ENCODE results near the gene GNAT1. TPM values are rescaled to one million over a fixed set of nuclear protein-coding genes. Genes with fewer than 3 reads are reported as not detected.

The GNAT1 gene
- total RNA-seq, 1 donor from 2014 or later, result not detected

DNA sequence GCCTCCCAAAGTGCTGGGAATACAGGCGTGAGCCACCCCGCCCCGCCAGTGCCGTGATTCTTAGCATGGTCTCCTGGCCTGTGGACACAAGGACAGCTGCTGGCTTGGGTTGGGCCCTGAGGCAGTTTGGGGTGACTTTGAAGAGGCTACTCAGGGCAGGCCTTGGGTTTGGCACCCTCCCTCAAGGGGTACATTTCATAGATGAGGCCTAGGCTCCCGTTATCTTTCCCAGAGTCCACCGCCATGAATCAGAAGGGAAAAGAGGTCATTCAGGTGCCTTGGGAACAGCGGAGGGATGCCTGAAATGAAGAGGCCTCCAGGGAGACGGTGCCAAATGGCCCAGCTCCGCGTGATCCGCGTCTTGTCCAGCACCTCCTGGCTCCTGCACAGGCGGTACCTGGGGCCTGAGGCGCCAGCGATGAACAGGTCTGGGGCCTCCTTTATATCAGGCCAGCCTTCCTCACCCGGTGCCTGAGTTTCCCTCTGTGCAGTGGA lies 53.9 kb downstream of the GNAT1 start:
- DNase-seq (ENCODE audit: missing footprints) (no peak), ATAC-seq (no peak)
- intact Hi-C loops (cut with DNase I), result no loop called here

DNA sequence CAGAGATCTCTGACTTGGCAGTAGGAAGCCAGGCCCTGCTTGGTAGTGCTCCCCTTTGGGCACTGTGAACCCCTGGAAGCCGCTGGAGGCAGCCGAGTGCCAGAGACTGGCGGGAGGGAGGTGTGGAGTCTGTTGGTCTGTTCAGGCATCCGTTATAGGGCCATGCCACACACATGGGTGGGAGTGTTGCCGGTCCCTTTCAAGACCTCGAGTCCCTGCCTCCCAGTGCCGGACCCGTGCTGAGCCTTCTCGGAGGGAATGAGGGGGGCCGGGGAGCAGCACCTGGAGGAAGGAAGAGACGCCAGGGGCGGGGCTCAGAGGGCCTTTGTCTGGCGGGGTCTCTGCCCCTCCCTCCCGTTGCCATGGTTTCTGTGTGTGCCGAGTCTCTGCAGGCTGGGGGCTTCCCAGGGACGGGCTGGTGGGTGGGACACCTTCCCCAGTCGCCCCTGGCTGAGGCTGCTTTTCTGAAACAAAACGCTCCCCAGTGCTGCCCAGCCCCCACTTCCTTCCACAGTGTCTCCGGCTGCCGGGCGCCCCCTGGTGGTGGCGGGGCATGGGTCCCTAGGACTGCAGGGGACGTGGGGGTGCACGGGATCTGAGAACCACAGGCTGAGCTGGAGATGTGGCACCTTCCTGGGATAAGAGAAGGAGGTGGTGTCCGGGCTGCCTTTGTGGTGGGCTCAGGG lies 54.6 kb downstream of the GNAT1 start:
- intact Hi-C loops (cut with DNase I), result loop anchor here (1.0 kb wide), 1 partner anchor 19 kb away; no protein-coding TSS in a partner anchor
- DNase-seq (ENCODE audit: missing footprints) (peak; percentile 96), ATAC-seq (peak; percentile 79)

DNA sequence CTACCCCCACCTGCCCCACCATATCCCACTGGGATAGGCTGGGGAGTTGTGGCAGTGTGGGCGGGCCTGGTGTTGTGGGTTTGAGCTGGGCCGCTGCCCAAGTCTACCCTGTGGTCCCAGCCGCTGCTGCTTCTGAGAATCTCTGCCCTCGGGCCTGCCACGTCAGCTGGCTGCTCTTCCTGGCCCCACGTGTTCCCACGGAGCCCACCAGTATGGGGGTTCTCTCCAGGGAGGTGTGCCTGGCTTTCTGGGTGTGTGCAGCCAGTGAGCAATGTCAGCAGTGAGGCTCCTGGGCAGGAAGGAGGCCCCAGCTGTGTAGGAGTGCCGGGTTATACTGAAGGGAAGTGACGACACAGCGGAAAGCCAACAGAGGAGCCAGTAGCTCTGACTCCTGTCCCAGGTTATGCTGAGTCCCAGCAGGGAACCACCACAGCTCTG lies 55.1 kb downstream of the GNAT1 start:
- DNase-seq (ENCODE audit: missing footprints), result no peak
- intact Hi-C loops (cut with DNase I), result loop anchor here (1.0 kb wide), 1 partner anchor 19 kb away; no protein-coding TSS in a partner anchor
- ATAC-seq, result peak; percentile 22

Small RNAs within 50 kb of the gene (microRNA-seq; reads per million reads assigned to microRNA genes)
- gene MIR566 (not detected), gene MIR5787 (not detected)

Other genes starting within 250 kb of the GNAT1 start
- gene RBM5, start 102.7 kb upstream of the GNAT1 start, total RNA-seq, result 66.5 TPM
- gene SEMA3F, start 36.3 kb upstream of the GNAT1 start, total RNA-seq, result 12.3 TPM
- gene SLC38A3, start 13.7 kb downstream of the GNAT1 start, total RNA-seq, result 10.3 TPM
- 153 TPM for gene GNAI2, start 44.6 kb downstream of the GNAT1 start, total RNA-seq
- 19.8 TPM for gene SEMA3B, start 77.5 kb downstream of the GNAT1 start, total RNA-seq
- gene LSMEM2, start 87.5 kb downstream of the GNAT1 start, total RNA-seq, result 29.8 TPM
- 69.4 TPM for gene IFRD2, start 100.8 kb downstream of the GNAT1 start, total RNA-seq
- gene HYAL3, start 107.8 kb downstream of the GNAT1 start, total RNA-seq, result 1.4 TPM
- 5.8 TPM for gene NAA80, start 107.8 kb downstream of the GNAT1 start, total RNA-seq
- gene HYAL1, start 112.0 kb downstream of the GNAT1 start, total RNA-seq, result 70.1 TPM
- 39.0 TPM for gene HYAL2, start 131.1 kb downstream of the GNAT1 start, total RNA-seq
- gene TUSC2, start 136.6 kb downstream of the GNAT1 start, total RNA-seq, result 32.8 TPM
- 14.7 TPM for gene RASSF1, start 149.2 kb downstream of the GNAT1 start, total RNA-seq
- not detected for gene ZMYND10, start 154.1 kb downstream of the GNAT1 start, total RNA-seq
- 16.7 TPM for gene NPRL2, start 159.2 kb downstream of the GNAT1 start, total RNA-seq
- gene CYB561D2, start 159.3 kb downstream of the GNAT1 start, total RNA-seq, result 6.3 TPM
- gene TMEM115, start 167.9 kb downstream of the GNAT1 start, total RNA-seq, result 26.4 TPM

Measured in Right ventricle myocardium inferior (tissue), 1 donor.